HCT116 (cell line): Measurements from ENCODE around the gene THEMIS2. TPM values are rescaled to one million over a fixed set of nuclear protein-coding genes. Genes with fewer than 3 reads are reported as not detected.

Experiments
- ATAC-seq: fragments of 200-7000 bp; cut with Tn5 transposase; 2 replicates; pipeline ENCODE4 v1.9.1; 2020; ENCODE audit warnings: mild to moderate bottlenecking, moderate library complexity
- BruUV-seq: library from RNA; stranded (reverse); fragments of 400-500 nt; replicated peaks from 2 replicates; lab custom pipeline; 2021; lab: Mats Ljungman, UMichigan
- CTCF ChIA-PET: fragments of 300-600 bp; sonication (Branson Sonifier 250); formaldehyde crosslinking; loops from one replicate; lab custom pipeline; 2021; ENCODE audit warnings: antibody characterized with exemption; lab: Charles Lee
- POLR2A ChIA-PET: fragments of 300-600, 350-600 bp; sonication (Branson Sonifier 250); formaldehyde crosslinking; loops from one replicate; lab custom pipeline; 2021; ENCODE audit warnings: antibody characterized with exemption; lab: Charles Lee
- RAD21 ChIA-PET, 2 experiments: fragments of 300-600 bp; sonication (Branson Sonifier 250); formaldehyde crosslinking; loops; one replicate each; lab custom pipeline; 2023; ENCODE audit warnings: low total read pairs in 2 of 2; ENCODE audit not compliant: uncharacterized antibody in 2 of 2, unreplicated experiment in 2 of 2, low non-redundant PET in 1 of 2; lab: Charles Lee
- DNase-seq: peaks from one replicate; pipeline ENCODE4 v3.0.0-alpha.2; 2010; ENCODE audit warnings: low read depth, low spot score
- H2AFZ ChIP-seq: fragments of 200-600 bp; shearing (Covaris generic), sonication (generic); 2 replicates; pipeline ENCODE4 v1.6.1; 2017; ENCODE audit warnings: low read depth, mixed run types, mixed read lengths, antibody characterized with exemption, low read length; ENCODE audit not compliant: poor library complexity, severe bottlenecking
- H3K27ac ChIP-seq: 2 replicates; pipeline ENCODE4 v1.5.1; 2012; ENCODE audit warnings: low read depth, low read length
- H3K27me3 ChIP-seq: fragments of 200-600 bp; sonication (generic); 2 replicates; pipeline ENCODE4 v1.6.1; 2016; ENCODE audit warnings: mixed run types, low read length, mixed read lengths; ENCODE audit not compliant: insufficient read depth
- H3K36me3 ChIP-seq, 2 experiments: fragments of 200-500 bp in 1 of 2; fragments of 200-600 bp in 1 of 2; sonication (Bioruptor generic) in 1 of 2; sonication (generic) in 1 of 2; 2 replicates each; pipeline versions ENCODE4 v1.5.1 to v1.6.1; 2014 to 2016; ENCODE audit warnings: low read length in 2 of 2, inconsistent platforms in 1 of 2, mixed read lengths in 1 of 2, mixed run types in 1 of 2; ENCODE audit not compliant: insufficient read depth in 2 of 2, control insufficient read depth in 1 of 2
- H3K4me1 ChIP-seq, 2 experiments: fragments of 200-600 bp in 1 of 2; sonication (generic) in 1 of 2; 2 replicates each; pipeline versions ENCODE4 v1.5.1 to v1.6.1; 2012 to 2017; ENCODE audit warnings: low read length in 2 of 2, inconsistent platforms in 1 of 2, mild to moderate bottlenecking in 1 of 2, mixed read lengths in 1 of 2, mixed run types in 1 of 2, moderate library complexity in 1 of 2; ENCODE audit not compliant: insufficient read depth in 2 of 2, control insufficient read depth in 1 of 2
- H3K4me2 ChIP-seq: fragments of 200-600 bp; sonication (generic); 2 replicates; pipeline ENCODE4 v1.6.1; 2017; ENCODE audit warnings: mixed run types, low read length, mixed read lengths
- H3K4me3 ChIP-seq, 2 experiments: fragments of 200-600 bp in 1 of 2; sonication (generic) in 1 of 2; replicated peaks in 1 of 2; 2 replicates each; pipeline ENCODE4 v1.5.1; 2011 to 2016; ENCODE audit warnings: low read length in 2 of 2, control low read depth in 1 of 2, low read depth in 1 of 2, mild to moderate bottlenecking in 1 of 2, mixed read lengths in 1 of 2, mixed run types in 1 of 2
- H3K79me2 ChIP-seq: fragments of 200-600 bp; sonication (generic); 2 replicates; pipeline ENCODE4 v1.6.1; 2017; ENCODE audit warnings: mild to moderate bottlenecking, mixed run types, low read length, moderate library complexity, mixed read lengths; ENCODE audit not compliant: insufficient read depth
- H3K9ac ChIP-seq: fragments of 200-600 bp; sonication (generic); 2 replicates; pipeline ENCODE4 v1.6.1; 2016; ENCODE audit warnings: low read length, mixed read lengths
- H3K9me2 ChIP-seq: fragments of 200-600 bp; sonication (generic), shearing (Covaris generic); 2 replicates; pipeline ENCODE4 v1.6.1; 2017; ENCODE audit warnings: mixed run types, mild to moderate bottlenecking, moderate library complexity; ENCODE audit not compliant: insufficient read depth
- H3K9me3 ChIP-seq, 2 experiments: fragments of 200-500 bp in 1 of 2; fragments of 200-600 bp in 1 of 2; sonication (Bioruptor generic) in 1 of 2; sonication (generic) in 1 of 2; 2 replicates each; pipeline ENCODE4 v1.6.1; 2014 to 2017; ENCODE audit warnings: low read length in 2 of 2, mixed read lengths in 2 of 2, inconsistent platforms in 1 of 2, low read depth in 1 of 2, mild to moderate bottlenecking in 1 of 2, mixed run types in 1 of 2, moderate library complexity in 1 of 2; ENCODE audit not compliant: control insufficient read depth in 1 of 2, insufficient read depth in 1 of 2
- H4K20me1 ChIP-seq: fragments of 200-600 bp; sonication (generic), shearing (Covaris generic); 2 replicates; pipeline ENCODE4 v1.6.1; 2017; ENCODE audit warnings: mixed run types, mild to moderate bottlenecking, moderate library complexity; ENCODE audit not compliant: insufficient read depth
- CBX3 ChIP-seq: IDR thresholded peaks from 2 replicates; pipeline ENCODE4 v1.6.1; 2012; ENCODE audit warnings: low read depth
- CTCF ChIP-seq, 3 experiments: fragments of 200-600 bp in 1 of 3; sonication (generic) in 1 of 3; IDR thresholded peaks in 2 of 3; conservative IDR thresholded peaks in 1 of 3; 2 replicates each; pipeline ENCODE4 v1.5.1; 2012 to 2017; ENCODE audit warnings: low read depth in 2 of 3, low read length in 2 of 3, antibody characterized with exemption in 1 of 3, borderline replicate concordance in 1 of 3, control low read depth in 1 of 3, mild to moderate bottlenecking in 1 of 3, mixed read lengths in 1 of 3, mixed run types in 1 of 3, moderate library complexity in 1 of 3; ENCODE audit not compliant: insufficient read depth in 1 of 3
- EGR1 ChIP-seq: IDR thresholded peaks from 2 replicates; pipeline ENCODE4 v1.6.1; 2012; ENCODE audit warnings: low read depth
- ELF1 ChIP-seq: IDR thresholded peaks from 2 replicates; pipeline ENCODE4 v1.6.1; 2012; ENCODE audit warnings: low read depth, borderline replicate concordance
- EZH2phosphoT487 ChIP-seq: fragments of 200-600 bp; IDR thresholded peaks from 2 replicates; pipeline ENCODE4 v1.6.1; 2018; ENCODE audit warnings: antibody characterized with exemption, borderline replicate concordance
- JUND ChIP-seq: IDR thresholded peaks from 2 replicates; pipeline ENCODE4 v1.6.1; 2012
- POLR2A ChIP-seq: IDR thresholded peaks from 2 replicates; pipeline ENCODE4 v1.7.0; 2011; ENCODE audit warnings: borderline replicate concordance; ENCODE audit not compliant: insufficient read depth, insufficient read length; ENCODE audit errors: extremely low read depth
- POLR2AphosphoS5 ChIP-seq: IDR thresholded peaks from 2 replicates; pipeline ENCODE4 v1.6.1; 2011; ENCODE audit warnings: mild to moderate bottlenecking, low read depth, low read length, moderate library complexity
- RAD21 ChIP-seq: IDR thresholded peaks from 2 replicates; pipeline ENCODE4 v1.6.1; 2012; ENCODE audit warnings: low read depth, mild to moderate bottlenecking
- SP1 ChIP-seq: IDR thresholded peaks from 2 replicates; pipeline ENCODE4 v1.6.1; 2012; ENCODE audit warnings: low read depth
- SRF ChIP-seq: IDR thresholded peaks from 2 replicates; pipeline ENCODE4 v1.6.1; 2012; ENCODE audit warnings: low read depth
- TCF7L2 ChIP-seq: IDR thresholded peaks from 2 replicates; pipeline ENCODE4 v1.7.0; 2011; ENCODE audit warnings: borderline replicate concordance, inconsistent platforms; ENCODE audit not compliant: insufficient read depth, insufficient read length; ENCODE audit errors: extremely low read depth
- YY1 ChIP-seq: IDR thresholded peaks from 2 replicates; pipeline ENCODE4 v1.6.1; 2011; ENCODE audit warnings: low read length, low read depth, moderate library complexity, mild to moderate bottlenecking; ENCODE audit not compliant: insufficient replicate concordance; ENCODE audit errors: extremely low read depth
- ZFX ChIP-seq: fragments of 450-650 bp; IDR thresholded peaks from 2 replicates; pipeline ENCODE4 v1.6.1; 2017
- ZNF274 ChIP-seq: fragments of 200-500 bp; sonication (Bioruptor generic); IDR thresholded peaks from 2 replicates; pipeline ENCODE4 v1.6.1; 2014; ENCODE audit warnings: mild to moderate bottlenecking, low read depth, low read length, inconsistent platforms
- intact Hi-C: fragments of 100-400 bp; cut with micrococcal nuclease; formaldehyde crosslinking; loops from 2 replicates; pipeline ENCODE4 v1.10.0; 2022
- total RNA-seq: library from RNA; stranded (reverse); gene quantifications from one replicate; pipeline ENCODE4 v1.2.1, GENCODE V29; 2021; ENCODE audit not compliant: unreplicated experiment

The THEMIS2 gene
- total RNA-seq, 1 experiment from 2014 or later, result 8.0 TPM

- CTCF ChIA-PET, result no interaction called here
- POLR2A ChIA-PET, result no interaction called here
- intact Hi-C loops, result no loop called here
These were observed 36.8 kb upstream of the THEMIS2 start for GRCh38 chr1:27835501-27835900.

DNA sequence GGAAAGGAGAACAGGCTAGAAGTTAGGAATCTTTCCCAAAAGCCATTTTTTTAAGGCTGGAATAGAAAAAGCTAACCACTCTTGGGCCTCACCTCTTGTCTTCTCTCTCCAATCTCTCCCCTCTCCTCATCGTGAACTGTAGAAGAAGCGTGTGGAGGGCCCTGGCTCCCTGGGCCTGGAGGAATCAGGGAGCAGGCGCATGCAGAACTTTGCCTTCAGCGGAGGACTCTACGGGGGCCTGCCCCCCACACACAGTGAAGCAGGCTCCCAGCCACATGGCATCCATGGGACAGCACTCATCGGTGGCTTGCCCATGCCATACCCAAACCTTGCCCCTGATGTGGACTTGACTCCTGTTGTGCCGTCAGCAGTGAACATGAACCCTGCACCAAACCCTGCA, 22.4 kb upstream of the THEMIS2 start:
- TF ChIP-seq CTCF (IDR thresholded peaks at IDR 0.05 in 2 of 3, conservative IDR thresholded peaks at IDR 0.05 in 1 of 3; ENCODE audit: borderline replicate concordance in 1 of 3, insufficient read depth in 1 of 3, low read depth in 2 of 3, low read length in 2 of 3), result no peak
- no peak for TF ChIP-seq SRF
- TF ChIP-seq SP1, result no peak
- no peak for TF ChIP-seq CBX3
- TF ChIP-seq EGR1, result no peak
- no peak for TF ChIP-seq POLR2A
- TF ChIP-seq YY1, result no peak
- TF ChIP-seq RAD21, result no peak
- no peak for TF ChIP-seq TCF7L2
- TF ChIP-seq ELF1, result no peak
- no peaks in the 10 kb centered on the region for H4K20me1 ChIP-seq
- ChIA-PET CTCF (no interaction called here), RAD21 (interaction anchor here in 1 of 2 experiments (0.6 kb wide), 1 partner anchor 25 kb away, joined by 4 read pairs; no protein-coding TSS in a partner anchor), POLR2A (no interaction called here)
- H3K9ac ChIP-seq, result no peak overlapping the region
- H3K4me3 ChIP-seq, result no peak overlapping the region
- DNase-seq (no peak), ATAC-seq (no peak)
- no peaks in the 10 kb centered on the region for H3K79me2 ChIP-seq
- no peaks in the 10 kb centered on the region for H3K9me3 ChIP-seq
- H3K9me2 ChIP-seq, result no peaks in the 10 kb centered on the region
- BruUV-seq, result no TSS peak
- H3K27ac ChIP-seq, result no peak overlapping the region
- no peaks in the 10 kb centered on the region for H3K4me1 ChIP-seq
- H3K4me2 ChIP-seq, result no peak overlapping the region
- peaks cover 29 to 41% of the 10 kb centered on the region in 2 experiments for H3K36me3 ChIP-seq
- no peak overlapping the region for H2AFZ ChIP-seq
- H3K27me3 ChIP-seq, result no peaks in the 10 kb centered on the region
- intact Hi-C loops, result no loop called here

More at GRCh38 chr1:27835501-27835900, 36.8 kb upstream of the THEMIS2 start:
- no peaks in the 10 kb centered on the region; the same call in 1 of the 2 replicates for H4K20me1 ChIP-seq
- H3K9me2 ChIP-seq, result no peaks in the 10 kb centered on the region
- H3K27me3 ChIP-seq, result no peaks in the 10 kb centered on the region
- H3K4me2 ChIP-seq, result no peak overlapping the region
- TF ChIP-seq POLR2AphosphoS5, result no peak
- no peak for TF ChIP-seq EZH2phosphoT487
- no peak for TF ChIP-seq EGR1
- no peak for TF ChIP-seq CBX3
- no peak for TF ChIP-seq JUND
- no peak for TF ChIP-seq ZFX
- no peak for TF ChIP-seq ZNF274
- TF ChIP-seq SP1, result no peak
- TF ChIP-seq RAD21, result no peak
- H3K9me3 ChIP-seq, result peaks cover 0 to 6% of the 10 kb centered on the region in 2 experiments; a peak in 1 of 4 replicates
- no TSS peak for BruUV-seq
- ATAC-seq (no peak), DNase-seq (no peak)
- peaks cover 93% of the 10 kb centered on the region for H3K79me2 ChIP-seq
- no peak overlapping the region for H3K4me3 ChIP-seq
- H3K27ac ChIP-seq, result no peak overlapping the region
- RAD21 ChIA-PET, result no interaction called here
- peaks cover 13 to 34% of the 10 kb centered on the region in 2 experiments for H3K36me3 ChIP-seq
- H3K4me1 ChIP-seq, result peaks cover 2 to 15% of the 10 kb centered on the region in 2 experiments; a peak in 2 of 4 replicates
- H3K9ac ChIP-seq, result no peak overlapping the region
- H2AFZ ChIP-seq, result no peak overlapping the region
